Measurements from ENCODE around the gene SLITRK1.

Gene SLITRK1

DNA sequence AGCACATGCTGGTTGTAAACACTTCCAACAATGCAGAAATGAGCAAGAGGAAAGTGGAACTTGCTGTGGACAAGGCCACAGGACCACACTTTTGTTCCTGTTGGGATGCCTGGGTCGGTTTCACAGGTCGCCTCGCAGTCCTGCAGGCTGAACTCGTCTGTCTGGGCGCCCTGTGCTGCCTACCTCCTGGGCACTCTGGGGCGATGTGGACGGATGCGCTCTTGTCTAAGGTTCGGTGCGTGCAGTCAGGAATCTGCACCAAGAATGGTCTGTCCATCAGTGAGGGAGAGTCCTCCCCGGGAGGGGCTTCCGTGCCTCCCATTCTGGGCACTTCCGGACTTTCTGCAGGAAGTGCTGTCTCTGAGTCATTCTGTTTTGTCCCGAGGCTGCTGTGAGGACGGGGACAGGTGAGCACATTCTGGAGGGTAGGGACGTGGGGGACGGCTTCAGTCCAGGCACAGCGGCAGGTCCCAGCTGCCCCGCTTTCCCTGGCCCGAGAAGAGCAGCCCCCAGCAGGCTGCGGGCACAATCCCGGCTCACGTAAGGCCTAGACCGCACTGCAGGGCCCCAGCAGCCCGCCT lies 24.1 kb upstream of the SLITRK1 start:
- TF ChIP-seq, protein P1, sequence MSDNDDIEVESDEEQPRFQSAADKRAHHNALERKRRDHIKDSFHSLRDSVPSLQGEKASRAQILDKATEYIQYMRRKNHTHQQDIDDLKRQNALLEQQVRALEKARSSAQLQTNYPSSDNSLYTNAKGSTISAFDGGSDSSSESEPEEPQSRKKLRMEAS (IDR thresholded peaks at IDR 0.05; ENCODE audit: low read depth, low read length) = no peak
- TF ChIP-seq POLR2A (IDR thresholded peaks at IDR 0.05; ENCODE audit: extremely low read depth, insufficient read length) (no peak), MYC (IDR thresholded peaks at IDR 0.05; ENCODE audit: low read depth, low read length) (no peak)
- TF ChIP-seq, protein P2, sequence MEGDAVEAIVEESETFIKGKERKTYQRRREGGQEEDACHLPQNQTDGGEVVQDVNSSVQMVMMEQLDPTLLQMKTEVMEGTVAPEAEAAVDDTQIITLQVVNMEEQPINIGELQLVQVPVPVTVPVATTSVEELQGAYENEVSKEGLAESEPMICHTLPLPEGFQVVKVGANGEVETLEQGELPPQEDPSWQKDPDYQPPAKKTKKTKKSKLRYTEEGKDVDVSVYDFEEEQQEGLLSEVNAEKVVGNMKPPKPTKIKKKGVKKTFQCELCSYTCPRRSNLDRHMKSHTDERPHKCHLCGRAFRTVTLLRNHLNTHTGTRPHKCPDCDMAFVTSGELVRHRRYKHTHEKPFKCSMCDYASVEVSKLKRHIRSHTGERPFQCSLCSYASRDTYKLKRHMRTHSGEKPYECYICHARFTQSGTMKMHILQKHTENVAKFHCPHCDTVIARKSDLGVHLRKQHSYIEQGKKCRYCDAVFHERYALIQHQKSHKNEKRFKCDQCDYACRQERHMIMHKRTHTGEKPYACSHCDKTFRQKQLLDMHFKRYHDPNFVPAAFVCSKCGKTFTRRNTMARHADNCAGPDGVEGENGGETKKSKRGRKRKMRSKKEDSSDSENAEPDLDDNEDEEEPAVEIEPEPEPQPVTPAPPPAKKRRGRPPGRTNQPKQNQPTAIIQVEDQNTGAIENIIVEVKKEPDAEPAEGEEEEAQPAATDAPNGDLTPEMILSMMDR (IDR thresholded peaks at IDR 0.05; ENCODE audit: low read depth, low read length) = no peak
- H3K4me3 ChIP-seq (ENCODE audit: low read depth, low read length) = no peak overlapping the region
- DNase-seq (ENCODE audit: low read depth) = no peak

DNA sequence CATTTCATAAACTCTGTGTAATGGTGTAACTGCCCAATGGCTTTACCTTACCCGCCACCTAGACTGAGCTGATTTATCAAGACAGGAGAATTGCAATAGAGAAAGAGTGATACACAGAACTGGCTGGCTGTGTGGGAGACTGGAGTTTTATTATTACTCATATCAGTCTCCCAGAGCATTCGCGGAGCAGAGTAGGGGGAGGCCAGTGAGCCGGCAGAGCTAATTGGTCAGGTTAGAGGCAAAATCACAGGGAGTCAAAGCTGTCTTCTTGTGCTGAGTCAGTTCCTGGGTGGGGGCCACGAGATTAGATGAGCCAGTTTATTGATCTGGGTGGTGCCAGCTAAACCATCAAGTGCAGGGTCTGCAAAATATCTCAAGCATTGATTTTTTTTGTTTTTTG lies 23.4 kb upstream of the SLITRK1 start:
- no peak overlapping the region for H3K4me3 ChIP-seq (ENCODE audit: low read depth, low read length)
- TF ChIP-seq MYC (IDR thresholded peaks at IDR 0.05; ENCODE audit: low read depth, low read length) = no peak
- TF ChIP-seq, protein P2 (IDR thresholded peaks at IDR 0.05; ENCODE audit: low read depth, low read length) = no peak
- TF ChIP-seq, protein P1 (IDR thresholded peaks at IDR 0.05; ENCODE audit: low read depth, low read length) = no peak
- TF ChIP-seq POLR2A (IDR thresholded peaks at IDR 0.05; ENCODE audit: extremely low read depth, insufficient read length) = no peak
- no peak for DNase-seq (ENCODE audit: low read depth)

DNA sequence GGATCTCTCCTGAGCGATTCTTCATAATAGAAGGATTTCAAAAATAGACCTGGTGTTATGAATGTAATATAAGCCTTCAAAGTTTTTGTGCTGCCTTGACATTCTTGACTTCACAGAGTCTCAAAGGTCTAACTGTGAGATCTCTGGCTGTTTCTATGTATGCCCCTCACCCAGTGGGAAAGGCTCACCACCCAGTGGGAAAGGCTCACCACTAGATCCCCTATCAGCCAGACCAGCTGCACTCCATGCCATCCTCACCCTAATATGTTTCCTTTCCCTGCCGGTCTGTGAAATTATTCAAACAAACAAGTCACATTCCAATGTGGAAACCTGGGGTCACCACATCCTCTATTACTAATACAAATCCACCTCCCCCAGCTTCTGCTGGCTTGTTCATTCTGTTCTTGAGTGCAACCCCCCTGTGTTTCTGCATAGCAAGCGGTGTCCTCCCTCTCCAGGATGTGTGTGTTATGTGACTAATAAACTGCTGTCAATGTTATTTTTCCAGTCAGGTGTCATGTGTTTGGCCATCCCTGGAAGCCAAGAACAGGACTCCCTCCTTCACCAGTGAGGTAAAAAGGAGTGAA lies 13.8 kb upstream of the SLITRK1 start:
- TF ChIP-seq, protein P2 (IDR thresholded peaks at IDR 0.05; ENCODE audit: low read depth, low read length) = no peak
- TF ChIP-seq, protein P1 (IDR thresholded peaks at IDR 0.05; ENCODE audit: low read depth, low read length) = no peak
- TF ChIP-seq MYC (IDR thresholded peaks at IDR 0.05; ENCODE audit: low read depth, low read length) (no peak), POLR2A (IDR thresholded peaks at IDR 0.05; ENCODE audit: extremely low read depth, insufficient read length) (no peak)
- no peak overlapping the region for H3K4me3 ChIP-seq (ENCODE audit: low read depth, low read length)
- no peak for DNase-seq (ENCODE audit: low read depth)

DNA sequence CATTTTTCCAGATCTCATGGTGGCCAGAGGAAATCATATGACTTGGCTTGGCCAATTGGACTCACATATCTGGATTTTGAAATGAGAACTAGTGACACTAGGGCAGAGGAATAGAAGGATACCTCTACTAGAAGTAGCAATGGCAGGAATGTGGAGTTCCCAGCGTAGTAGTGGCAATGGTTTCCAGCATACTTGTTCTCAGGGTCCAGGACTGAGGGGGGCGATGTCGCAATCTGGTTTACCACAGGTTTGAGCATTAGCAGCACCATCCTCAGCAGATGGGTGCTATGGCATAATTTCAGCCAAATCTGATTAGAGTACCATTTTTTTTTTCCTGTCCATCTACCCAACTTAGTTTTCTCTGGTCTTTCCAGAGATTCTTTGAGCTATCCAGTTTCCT lies 8.1 kb upstream of the SLITRK1 start:
- no peak overlapping the region for H3K4me3 ChIP-seq (ENCODE audit: low read depth, low read length)
- TF ChIP-seq, protein P1 (IDR thresholded peaks at IDR 0.05; ENCODE audit: low read depth, low read length) = no peak
- TF ChIP-seq MYC (IDR thresholded peaks at IDR 0.05; ENCODE audit: low read depth, low read length) (no peak), POLR2A (IDR thresholded peaks at IDR 0.05; ENCODE audit: extremely low read depth, insufficient read length) (no peak)
- TF ChIP-seq, protein P2 (IDR thresholded peaks at IDR 0.05; ENCODE audit: low read depth, low read length) = no peak
- DNase-seq (ENCODE audit: low read depth) = no peak

DNA sequence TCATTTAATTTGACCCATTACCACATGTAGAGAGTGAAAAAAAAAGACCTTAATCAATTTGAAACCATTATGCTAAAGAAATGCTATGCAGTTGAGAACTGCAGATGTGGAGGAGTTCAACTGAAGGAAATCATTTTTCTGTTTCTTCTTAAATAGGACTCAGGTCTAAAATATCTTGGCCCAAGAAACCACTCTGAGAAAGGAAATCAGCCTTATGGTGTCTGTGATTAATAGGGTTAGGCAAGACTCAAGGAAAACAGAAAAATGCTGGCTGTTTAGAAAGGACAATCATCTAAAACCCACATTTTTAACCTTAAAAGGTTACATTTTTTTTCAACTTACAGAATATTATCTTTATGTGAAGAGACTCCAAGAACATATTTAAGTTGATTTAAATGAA lies 1.9 kb upstream of the SLITRK1 start:
- TF ChIP-seq, protein P1 (IDR thresholded peaks at IDR 0.05; ENCODE audit: low read depth, low read length) = no peak
- TF ChIP-seq MYC (IDR thresholded peaks at IDR 0.05; ENCODE audit: low read depth, low read length) (no peak), POLR2A (IDR thresholded peaks at IDR 0.05; ENCODE audit: extremely low read depth, insufficient read length) (no peak)
- TF ChIP-seq, protein P2 (IDR thresholded peaks at IDR 0.05; ENCODE audit: low read depth, low read length) = no peak
- DNase-seq (ENCODE audit: low read depth) = no peak
- H3K4me3 ChIP-seq (ENCODE audit: low read depth, low read length) = no peak overlapping the region

All from NB4 (cell line).